K562 (cell line): ENCODE measurements around the gene TBC1D1. TPM values are rescaled to one million over a fixed set of nuclear protein-coding genes. Genes with fewer than 3 reads are reported as not detected.

Experiments
- BCL6 ChIP-seq: fragments of 250-450 bp; sonication (Bioruptor Pico); IDR thresholded peaks from 2 replicates; pipeline ENCODE4 v1.4.0; 2020
- CTBP1 ChIP-seq: fragments of 450-650 bp; IDR thresholded peaks from 2 replicates; pipeline ENCODE4 v1.6.1; 2016; ENCODE audit warnings: borderline replicate concordance
- DDX20 ChIP-seq: fragments of 450-650 bp; IDR thresholded peaks from 2 replicates; pipeline ENCODE4 v1.6.1; 2016; ENCODE audit warnings: missing genetic modification characterization, low read depth, mild to moderate bottlenecking, missing compliant biosample characterization, moderate library complexity
- MTA3 ChIP-seq: fragments of 450-650 bp; formaldehyde crosslinking; IDR thresholded peaks from 2 replicates; pipeline ENCODE4 v1.6.1; 2017; ENCODE audit warnings: mild to moderate bottlenecking, borderline replicate concordance
- NEUROD1 ChIP-seq: fragments of 150-350 bp; IDR thresholded peaks from 2 replicates; pipeline ENCODE4 v1.6.1; 2014; ENCODE audit warnings: borderline replicate concordance, low read length, low read depth; ENCODE audit not compliant: partially characterized antibody
- RAD21 ChIP-seq, 2 experiments: fragments of 250-450 bp in 1 of 2; fragments of 450-650 bp in 1 of 2; sonication (Bioruptor Pico) in 1 of 2; formaldehyde crosslinking in 1 of 2; IDR thresholded peaks in 1 of 2; conservative IDR thresholded peaks in 1 of 2; 2 replicates each; pipeline versions ENCODE4 v1.4.0 to v1.8.0; 2020 to 2022; ENCODE audit warnings: mild to moderate bottlenecking in 2 of 2, moderate library complexity in 1 of 2
- RBM34 ChIP-seq: fragments of 200-400 bp; formaldehyde crosslinking; IDR thresholded peaks from 2 replicates; pipeline ENCODE4 v1.6.1; 2018; ENCODE audit warnings: low read length, borderline replicate concordance; ENCODE audit not compliant: insufficient read depth
- SNIP1 ChIP-seq: fragments of 450-650 bp; IDR thresholded peaks from 2 replicates; pipeline ENCODE4 v1.7.1; 2017; ENCODE audit warnings: low read depth, mild to moderate bottlenecking
- TEAD1 ChIP-seq, 2 experiments: fragments of 450-650 bp in 1 of 2; sonication (generic) in 1 of 2; formaldehyde crosslinking; IDR thresholded peaks; 2 replicates each; pipeline versions ENCODE4 v1.4.0 to v1.8.0; 2020 to 2022; ENCODE audit warnings: mild to moderate bottlenecking in 2 of 2, missing genetic modification reagents in 1 of 2
- ZC3H8 ChIP-seq: fragments of 450-650 bp; IDR thresholded peaks from 2 replicates; pipeline ENCODE4 v1.6.1; 2017
- ZNF253 ChIP-seq: fragments of 250-450 bp; sonication (Bioruptor Pico); conservative IDR thresholded peaks from 2 replicates; pipeline ENCODE4 v1.6.1; 2021; ENCODE audit warnings: mild to moderate bottlenecking
- ZNF695 ChIP-seq: fragments of 450-650 bp; formaldehyde crosslinking; IDR thresholded peaks from 2 replicates; pipeline ENCODE4 v1.4.0; 2020; ENCODE audit warnings: mild to moderate bottlenecking, moderate library complexity
- polyA plus RNA-seq, 8 experiments: library from polyadenylated mRNA; depleted of rRNA in 4 of 8; stranded (reverse) in 5 of 8; unstranded in 3 of 8; fragments of >200 nt; fragmentation: Nextera tagmentation in 2 of 8; fragmentation: Illumina TruSeq in 1 of 8; extraction: Ambion mirVana in 2 of 8; extraction: Trizol in 1 of 8; gene quantifications; 2 replicates each; pipeline versions ENCODE4 v1.2.1 to v1.2.3, GENCODE V29; 2011 to 2014; ENCODE audit warnings: inconsistent platforms in 1 of 8, missing spikeins in 1 of 8
- total RNA-seq, 7 experiments: library from RNA; depleted of rRNA in 6 of 7; stranded (reverse); fragments of >200 nt in 6 of 7; fragmentation: Illumina TruSeq in 2 of 7; extraction: Trizol in 2 of 7; gene quantifications; 2 replicates each; pipeline versions ENCODE4 v1.2.1 to v1.2.3, GENCODE V29; 2011 to 2021; ENCODE audit warnings: low replicate concordance in 1 of 7
- TF ChIP-seq, protein P1 (sequence below): IDR thresholded peaks from 2 replicates; pipeline ENCODE4 v1.6.1; 2016; ENCODE audit warnings: missing genetic modification characterization, missing compliant biosample characterization
- TF ChIP-seq, protein P2 (sequence below): fragments of 250-450 bp; sonication (Bioruptor Pico); IDR thresholded peaks from 2 replicates; pipeline ENCODE4 v1.5.1; 2021; ENCODE audit warnings: mild to moderate bottlenecking
- TF ChIP-seq, protein P3 (sequence below): fragments of 250-450 bp; sonication (Bioruptor Pico); IDR thresholded peaks from 2 replicates; pipeline ENCODE4 v1.5.0; 2021
- TF ChIP-seq, protein P4 (sequence below): fragments of 450-650 bp; IDR thresholded peaks from 2 replicates; pipeline ENCODE4 v1.6.1; 2016; ENCODE audit warnings: missing biosample characterization, missing genetic modification characterization
- TF ChIP-seq, protein P5 (sequence below): fragments of 250-450 bp; sonication (Bioruptor Pico); IDR thresholded peaks from 2 replicates; pipeline ENCODE4 v1.5.0; 2021; ENCODE audit warnings: mild to moderate bottlenecking, moderate library complexity
- TF ChIP-seq, protein P6 (sequence below): fragments of 250-450 bp; sonication (Bioruptor Pico); IDR thresholded peaks from 2 replicates; pipeline ENCODE4 v1.4.0; 2020; ENCODE audit warnings: mild to moderate bottlenecking

Gene TBC1D1
- total and polyA plus RNA-seq, 9 of the 15 experiments (the other 6 are each of a cell fraction or from before 2014, with no cell fraction given): 0.59 to 14.2 (median 8.8) TPM

DNA sequence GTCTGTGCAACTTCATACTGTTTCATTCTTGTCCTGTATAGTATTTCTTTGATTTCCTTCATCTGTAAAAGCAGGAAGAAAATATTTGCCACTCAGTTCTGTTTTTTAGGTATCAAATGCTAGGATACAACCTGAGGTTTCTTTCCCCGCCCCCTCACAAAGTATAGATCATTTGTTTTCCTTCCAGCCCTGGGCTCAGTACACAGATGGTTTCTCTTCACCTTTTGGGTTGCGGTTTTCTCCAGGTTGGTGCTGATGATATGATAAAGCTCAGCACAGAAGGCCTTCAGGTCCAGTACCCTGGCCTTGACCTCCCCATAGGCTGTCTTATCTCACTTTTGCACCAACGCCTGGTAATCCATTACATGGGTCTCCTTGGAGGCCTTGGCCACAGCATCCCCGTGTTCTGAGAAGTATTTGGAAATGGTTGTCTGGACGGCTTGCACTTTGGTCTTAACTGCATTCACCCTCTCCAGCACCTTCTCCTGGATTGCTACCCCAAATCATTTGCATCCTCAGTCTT lies 104.5 kb downstream of the TBC1D1 start (continued):
- no peak for TF ChIP-seq RBM34
- TF ChIP-seq ZNF253 (CRISPR knock-in tag): no peak
- TF ChIP-seq ZNF695 (CRISPR knock-in tag): no peak
- TF ChIP-seq ZC3H8: no peak
- TF ChIP-seq, protein P1, sequence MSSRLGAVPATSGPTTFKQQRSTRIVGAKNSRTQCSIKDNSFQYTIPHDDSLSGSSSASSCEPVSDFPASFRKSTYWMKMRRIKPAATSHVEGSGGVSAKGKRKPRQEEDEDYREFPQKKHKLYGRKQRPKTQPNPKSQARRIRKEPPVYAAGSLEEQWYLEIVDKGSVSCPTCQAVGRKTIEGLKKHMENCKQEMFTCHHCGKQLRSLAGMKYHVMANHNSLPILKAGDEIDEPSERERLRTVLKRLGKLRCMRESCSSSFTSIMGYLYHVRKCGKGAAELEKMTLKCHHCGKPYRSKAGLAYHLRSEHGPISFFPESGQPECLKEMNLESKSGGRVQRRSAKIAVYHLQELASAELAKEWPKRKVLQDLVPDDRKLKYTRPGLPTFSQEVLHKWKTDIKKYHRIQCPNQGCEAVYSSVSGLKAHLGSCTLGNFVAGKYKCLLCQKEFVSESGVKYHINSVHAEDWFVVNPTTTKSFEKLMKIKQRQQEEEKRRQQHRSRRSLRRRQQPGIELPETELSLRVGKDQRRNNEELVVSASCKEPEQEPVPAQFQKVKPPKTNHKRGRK: no peak
- no peak for TF ChIP-seq RAD21 (CRISPR knock-in tag; conservative IDR thresholded peaks at IDR 0.05 in 1 of 2, IDR thresholded peaks at IDR 0.05 in 1 of 2)
- TF ChIP-seq CTBP1: peak; percentile 66; the same call in 1 of the 2 replicates
- no peak for TF ChIP-seq NEUROD1
- TF ChIP-seq TEAD1 (CRISPR knock-in tag; IDR thresholded peaks at IDR 0.05): no peak
- TF ChIP-seq, protein P2, sequence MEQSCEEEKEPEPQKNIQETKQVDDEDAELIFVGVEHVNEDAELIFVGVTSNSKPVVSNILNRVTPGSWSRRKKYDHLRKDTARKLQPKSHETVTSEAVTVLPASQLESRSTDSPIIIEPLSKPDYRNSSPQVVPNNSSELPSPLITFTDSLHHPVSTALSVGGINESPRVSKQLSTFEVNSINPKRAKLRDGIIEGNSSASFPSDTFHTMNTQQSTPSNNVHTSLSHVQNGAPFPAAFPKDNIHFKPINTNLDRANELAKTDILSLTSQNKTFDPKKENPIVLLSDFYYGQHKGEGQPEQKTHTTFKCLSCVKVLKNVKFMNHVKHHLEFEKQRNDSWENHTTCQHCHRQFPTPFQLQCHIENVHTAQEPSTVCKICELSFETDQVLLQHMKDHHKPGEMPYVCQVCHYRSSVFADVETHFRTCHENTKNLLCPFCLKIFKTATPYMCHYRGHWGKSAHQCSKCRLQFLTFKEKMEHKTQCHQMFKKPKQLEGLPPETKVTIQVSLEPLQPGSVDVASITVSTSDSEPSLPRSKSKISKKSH (CRISPR knock-in tag): no peak
- TF ChIP-seq, protein P3, sequence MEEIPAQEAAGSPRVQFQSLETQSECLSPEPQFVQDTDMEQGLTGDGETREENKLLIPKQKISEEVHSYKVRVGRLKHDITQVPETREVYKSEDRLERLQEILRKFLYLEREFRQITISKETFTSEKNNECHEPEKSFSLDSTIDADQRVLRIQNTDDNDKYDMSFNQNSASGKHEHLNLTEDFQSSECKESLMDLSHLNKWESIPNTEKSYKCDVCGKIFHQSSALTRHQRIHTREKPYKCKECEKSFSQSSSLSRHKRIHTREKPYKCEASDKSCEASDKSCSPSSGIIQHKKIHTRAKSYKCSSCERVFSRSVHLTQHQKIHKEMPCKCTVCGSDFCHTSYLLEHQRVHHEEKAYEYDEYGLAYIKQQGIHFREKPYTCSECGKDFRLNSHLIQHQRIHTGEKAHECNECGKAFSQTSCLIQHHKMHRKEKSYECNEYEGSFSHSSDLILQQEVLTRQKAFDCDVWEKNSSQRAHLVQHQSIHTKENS (CRISPR knock-in tag): no peak
- TF ChIP-seq MTA3: no peak
- no peak for TF ChIP-seq SNIP1
- no peak for TF ChIP-seq DDX20 (tag)
- TF ChIP-seq, protein P4, sequence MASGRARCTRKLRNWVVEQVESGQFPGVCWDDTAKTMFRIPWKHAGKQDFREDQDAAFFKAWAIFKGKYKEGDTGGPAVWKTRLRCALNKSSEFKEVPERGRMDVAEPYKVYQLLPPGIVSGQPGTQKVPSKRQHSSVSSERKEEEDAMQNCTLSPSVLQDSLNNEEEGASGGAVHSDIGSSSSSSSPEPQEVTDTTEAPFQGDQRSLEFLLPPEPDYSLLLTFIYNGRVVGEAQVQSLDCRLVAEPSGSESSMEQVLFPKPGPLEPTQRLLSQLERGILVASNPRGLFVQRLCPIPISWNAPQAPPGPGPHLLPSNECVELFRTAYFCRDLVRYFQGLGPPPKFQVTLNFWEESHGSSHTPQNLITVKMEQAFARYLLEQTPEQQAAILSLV (tag): no peak
- TF ChIP-seq, protein P5, sequence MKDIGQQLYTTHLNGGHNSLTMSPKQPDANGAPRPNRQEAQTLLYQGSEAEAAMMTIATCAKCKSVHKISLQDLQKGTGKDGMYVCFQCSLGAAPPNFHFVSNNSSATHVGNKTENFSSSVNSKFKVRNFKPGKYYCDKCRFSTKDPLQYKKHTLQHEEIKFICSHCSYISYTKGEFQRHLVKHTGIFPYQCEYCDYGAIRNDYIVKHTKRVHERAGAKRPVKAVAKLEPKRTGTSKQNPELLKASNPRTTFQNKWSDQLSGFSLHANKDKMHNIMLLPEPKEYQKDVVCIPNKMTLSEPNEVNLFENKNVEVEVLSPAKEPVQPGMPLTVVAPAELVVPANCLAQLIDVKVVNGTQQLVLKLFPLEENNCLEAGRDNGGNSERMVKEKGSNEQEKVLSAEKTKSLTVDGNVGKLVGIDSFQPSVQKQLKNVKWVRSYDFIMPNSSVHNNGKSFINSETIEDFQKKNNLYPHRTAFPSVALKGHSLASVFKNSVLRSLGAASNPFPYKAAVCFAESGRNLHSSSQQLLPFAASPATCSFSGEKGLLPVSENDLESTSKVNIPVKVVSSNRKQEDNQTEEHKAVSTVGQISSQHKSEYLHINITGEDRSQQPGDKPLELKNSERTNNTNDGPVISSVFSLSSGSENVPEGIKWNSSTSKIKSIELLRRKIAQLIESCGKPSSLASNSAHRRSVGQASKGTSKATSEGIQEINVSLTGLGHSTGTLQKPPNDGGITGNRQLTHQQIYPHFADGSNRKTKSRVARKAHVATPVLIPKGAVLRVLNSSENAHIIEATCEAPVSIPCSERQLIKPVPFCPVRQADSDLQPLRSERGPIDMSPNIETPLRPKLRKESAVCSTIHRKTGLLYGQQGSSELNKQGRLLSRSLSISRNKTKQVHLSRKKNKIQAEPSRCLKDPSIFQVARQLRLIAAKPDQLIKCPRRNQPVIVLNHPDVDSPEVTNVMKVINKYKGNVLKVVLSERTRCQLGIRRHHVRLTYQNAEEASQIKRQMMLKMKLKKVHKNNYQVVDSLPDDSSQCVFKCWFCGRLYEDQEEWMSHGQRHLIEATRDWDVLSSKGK (CRISPR knock-in tag): no peak
- TF ChIP-seq, protein P6, sequence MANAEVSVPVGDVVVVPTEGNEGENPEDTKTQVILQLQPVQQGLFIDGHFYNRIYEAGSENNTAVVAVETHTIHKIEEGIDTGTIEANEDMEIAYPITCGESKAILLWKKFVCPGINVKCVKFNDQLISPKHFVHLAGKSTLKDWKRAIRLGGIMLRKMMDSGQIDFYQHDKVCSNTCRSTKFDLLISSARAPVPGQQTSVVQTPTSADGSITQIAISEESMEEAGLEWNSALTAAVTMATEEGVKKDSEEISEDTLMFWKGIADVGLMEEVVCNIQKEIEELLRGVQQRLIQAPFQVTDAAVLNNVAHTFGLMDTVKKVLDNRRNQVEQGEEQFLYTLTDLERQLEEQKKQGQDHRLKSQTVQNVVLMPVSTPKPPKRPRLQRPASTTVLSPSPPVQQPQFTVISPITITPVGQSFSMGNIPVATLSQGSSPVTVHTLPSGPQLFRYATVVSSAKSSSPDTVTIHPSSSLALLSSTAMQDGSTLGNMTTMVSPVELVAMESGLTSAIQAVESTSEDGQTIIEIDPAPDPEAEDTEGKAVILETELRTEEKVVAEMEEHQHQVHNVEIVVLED (CRISPR knock-in tag): no peak
- TF ChIP-seq BCL6 (CRISPR knock-in tag): no peak
